Gastrocnemius medialis (tissue), 4 donors: ENCODE measurements around the gene TMCO4.

Source experiments
- CTCF ChIP-seq, 5 experiments: fragments of 450-650 bp in 3 of 5; fragments of 200-600 bp in 2 of 5; sonication (generic) in 2 of 5; IDR thresholded peaks in 4 of 5; conservative IDR thresholded peaks in 1 of 5; 1 replicate in 4 of 5; 2 replicates in 1 of 5; pipeline ENCODE4 v1.5.1; 2016 to 2019; ENCODE audit warnings: antibody characterized with exemption in 5 of 5, mild to moderate bottlenecking in 3 of 5, moderate library complexity in 3 of 5
- POLR2A ChIP-seq, 2 donors: fragments of 450-650 bp; IDR thresholded peaks; one replicate each; pipeline ENCODE4 v1.6.1; 2017; ENCODE audit warnings: antibody characterized with exemption in 2 of 2, mild to moderate bottlenecking in 2 of 2, moderate library complexity in 2 of 2

DNA sequence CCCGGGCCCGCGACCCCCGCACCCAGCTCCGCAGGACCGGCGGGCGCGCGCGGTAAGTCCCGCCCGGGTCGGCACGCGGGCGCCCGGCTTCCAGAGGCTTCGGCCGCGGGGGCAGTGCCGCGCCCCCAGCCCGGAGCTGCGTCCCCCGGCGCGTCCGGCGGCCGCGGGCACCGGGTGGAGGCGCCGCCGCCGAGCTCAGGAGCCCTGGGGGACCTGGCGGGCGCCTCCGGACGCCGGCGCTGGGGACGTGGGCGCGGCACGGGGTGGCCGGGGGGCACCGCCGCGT is 155.4 kb downstream of the TMCO4 start:
- TF ChIP-seq CTCF (IDR thresholded peaks at IDR 0.05 in 4 of 5, conservative IDR thresholded peaks at IDR 0.05 in 1 of 5) (no peak), POLR2A (IDR thresholded peaks at IDR 0.05) (no peak)
